H9 (cell line): Measurements from ENCODE around the gene RMRP. TPM values are rescaled to one million over a fixed set of nuclear protein-coding genes. Genes with fewer than 3 reads are reported as not detected.

Source experiments
- DNase-seq: peaks from one replicate; pipeline ENCODE4 v3.0.0-alpha.2; 2017
- H2AFZ ChIP-seq: one replicate; pipeline ENCODE4 v1.6.1; 2013; ENCODE audit warnings: mild to moderate bottlenecking, low read length, control low read depth, moderate library complexity
- H2AK5ac ChIP-seq: 2 replicates; pipeline ENCODE4 v1.6.1; 2013; ENCODE audit warnings: low read length, control low read depth, mixed read lengths; ENCODE audit not compliant: insufficient read length
- H2BK120ac ChIP-seq: one replicate; pipeline ENCODE4 v1.6.1; 2013; ENCODE audit warnings: low read depth, mild to moderate bottlenecking, low read length, control low read depth, inconsistent platforms; ENCODE audit not compliant: poor library complexity, severe bottlenecking
- H2BK12ac ChIP-seq: 2 replicates; pipeline ENCODE4 v1.6.1; 2013; ENCODE audit warnings: low read length, control low read depth, mixed read lengths, low read depth; ENCODE audit not compliant: insufficient read length
- H2BK15ac ChIP-seq: 2 replicates; pipeline ENCODE4 v1.6.1; 2013; ENCODE audit warnings: low read depth, low read length, control low read depth
- H2BK20ac ChIP-seq: one replicate; pipeline ENCODE4 v1.6.1; 2013; ENCODE audit warnings: low read depth, mild to moderate bottlenecking, low read length, control low read depth, inconsistent platforms; ENCODE audit not compliant: poor library complexity, severe bottlenecking
- H2BK5ac ChIP-seq: 2 replicates; pipeline ENCODE4 v1.6.1; 2013; ENCODE audit warnings: low read length, control low read depth, mixed read lengths; ENCODE audit not compliant: insufficient read length
- H3K14ac ChIP-seq: 2 replicates; pipeline ENCODE4 v1.6.1; 2013; ENCODE audit warnings: low read length, control low read depth; ENCODE audit not compliant: insufficient read depth
- H3K18ac ChIP-seq: 2 replicates; pipeline ENCODE4 v1.6.1; 2013; ENCODE audit warnings: low read depth, mild to moderate bottlenecking, mixed read lengths, low read length, control low read depth; ENCODE audit not compliant: insufficient read length
- H3K23ac ChIP-seq: 2 replicates; pipeline ENCODE4 v1.6.1; 2013; ENCODE audit warnings: low read length, control low read depth, mixed read lengths, low read depth; ENCODE audit not compliant: insufficient read length
- H3K23me2 ChIP-seq: 2 replicates; pipeline ENCODE4 v1.6.1; 2013; ENCODE audit warnings: low read depth, mild to moderate bottlenecking, mixed read lengths, low read length, control low read depth; ENCODE audit not compliant: insufficient read length, poor library complexity, severe bottlenecking
- H3K27ac ChIP-seq: 2 replicates; pipeline ENCODE4 v1.5.1; 2013; ENCODE audit warnings: low read length, control low read depth, mixed read lengths, low read depth; ENCODE audit not compliant: insufficient read length
- H3K27me3 ChIP-seq: 2 replicates; pipeline ENCODE4 v1.6.1; 2013; ENCODE audit warnings: low read length, control low read depth, inconsistent platforms; ENCODE audit not compliant: insufficient read depth
- H3K4ac ChIP-seq: 2 replicates; pipeline ENCODE4 v1.6.1; 2013; ENCODE audit warnings: low read depth, mild to moderate bottlenecking, control low read depth, inconsistent platforms, low read length, moderate library complexity
- H3K4me1 ChIP-seq: 2 replicates; pipeline ENCODE4 v1.6.1; 2013; ENCODE audit warnings: low read length, control low read depth, inconsistent platforms; ENCODE audit not compliant: insufficient read depth
- H3K4me2 ChIP-seq: 2 replicates; pipeline ENCODE4 v1.6.1; 2013; ENCODE audit warnings: low read length, control low read depth, mixed read lengths; ENCODE audit not compliant: insufficient read length, insufficient read depth
- H3K56ac ChIP-seq: 2 replicates; pipeline ENCODE4 v1.6.1; 2013; ENCODE audit warnings: low read depth, mild to moderate bottlenecking, mixed read lengths, low read length, control low read depth; ENCODE audit not compliant: insufficient read length
- H3K79me1 ChIP-seq: 2 replicates; pipeline ENCODE4 v1.6.1; 2013; ENCODE audit warnings: low read depth, mild to moderate bottlenecking, moderate library complexity, low read length, control low read depth, inconsistent platforms; ENCODE audit not compliant: insufficient read depth, poor library complexity, severe bottlenecking
- H3K79me2 ChIP-seq: 2 replicates; pipeline ENCODE4 v1.6.1; 2013; ENCODE audit warnings: low read length, control low read depth, inconsistent platforms; ENCODE audit not compliant: insufficient read depth
- H3K9ac ChIP-seq: 2 replicates; pipeline ENCODE4 v1.6.1; 2013; ENCODE audit warnings: low read length, control low read depth, mixed read lengths; ENCODE audit not compliant: insufficient read length; ENCODE audit errors: extremely low read depth
- H3K9me3 ChIP-seq: one replicate; pipeline ENCODE4 v1.6.1; 2013; ENCODE audit warnings: low read depth, low read length, inconsistent platforms; ENCODE audit not compliant: control insufficient read depth
- H3T11ph ChIP-seq: one replicate; pipeline ENCODE4 v1.6.1; 2013; ENCODE audit warnings: mild to moderate bottlenecking, low read length, control low read depth, inconsistent platforms
- H4K20me1 ChIP-seq: one replicate; pipeline ENCODE4 v1.6.1; 2013; ENCODE audit not compliant: control insufficient read depth, insufficient read length, insufficient read depth
- H4K5ac ChIP-seq: 2 replicates; pipeline ENCODE4 v1.6.1; 2013; ENCODE audit warnings: low read depth, mild to moderate bottlenecking, mixed read lengths, low read length, control low read depth; ENCODE audit not compliant: insufficient read length
- H4K8ac ChIP-seq: replicated peaks from 2 replicates; pipeline ENCODE4 v1.6.1; 2013; ENCODE audit warnings: low read length, control low read depth, mixed read lengths, low read depth; ENCODE audit not compliant: insufficient read length
- H4K91ac ChIP-seq: 2 replicates; pipeline ENCODE4 v1.6.1; 2013; ENCODE audit warnings: low read depth, mild to moderate bottlenecking, moderate library complexity, mixed read lengths, low read length, control low read depth; ENCODE audit not compliant: insufficient read length
- H3K27ac Mint-ChIP-seq, 3 experiments: 2 replicates in 2 of 3; 3 replicates in 1 of 3; pipeline ENCODE4 v1.8.0; 2020 to 2021; ENCODE audit warnings: mixed read lengths in 3 of 3, mild to moderate bottlenecking in 1 of 3, moderate library complexity in 1 of 3
- H3K27me3 Mint-ChIP-seq: 2 replicates; pipeline ENCODE4 v1.8.0; 2021; ENCODE audit warnings: low read depth, mild to moderate bottlenecking, moderate library complexity, mixed read lengths
- H3K36me3 Mint-ChIP-seq, 3 experiments: 2 replicates in 2 of 3; 3 replicates in 1 of 3; pipeline ENCODE4 v1.8.0; 2020 to 2021; ENCODE audit warnings: low read depth in 3 of 3, mixed read lengths in 3 of 3; ENCODE audit not compliant: insufficient read depth in 1 of 3
- H3K4me1 Mint-ChIP-seq, 2 experiments: 2 replicates each; pipeline ENCODE4 v1.8.0; 2020; ENCODE audit warnings: mixed read lengths in 2 of 2
- H3K4me3 Mint-ChIP-seq, 2 experiments: 2 replicates in 1 of 2; 3 replicates in 1 of 2; pipeline ENCODE4 v1.8.0; 2020 to 2021; ENCODE audit warnings: mild to moderate bottlenecking in 2 of 2, mixed read lengths in 2 of 2, moderate library complexity in 1 of 2
- H3K9me3 Mint-ChIP-seq, 2 experiments: 2 replicates in 1 of 2; 3 replicates in 1 of 2; pipeline ENCODE4 v1.8.0; 2020; ENCODE audit warnings: mild to moderate bottlenecking in 2 of 2, mixed read lengths in 2 of 2, moderate library complexity in 1 of 2
- WGBS: extraction: QIAGEN DNeasy Blood & Tissue Kit; methylation state at CpG from one replicate; pipeline ENCODE4 v1.1.7; 2013; ENCODE audit warnings: missing lambda C conversion rate, low lambda C conversion rate, mixed read lengths; ENCODE audit not compliant: insufficient read length; ENCODE audit errors: extremely low coverage; 5-methylcytosine and 5-hydroxymethylcytosine counted together
- total RNA-seq: library from RNA; stranded (reverse); gene quantifications from 2 replicates; pipeline ENCODE4 v1.2.1, GENCODE V29; 2021
- TF ChIP-seq, protein P1 (sequence below): fragments of 200-600 bp; sonication (generic); conservative IDR thresholded peaks from 3 replicates; pipeline ENCODE4 v1.8.0; 2021; ENCODE audit warnings: antibody characterized with exemption, mild to moderate bottlenecking

Gene RMRP
- total RNA-seq, 1 experiment from 2014 or later, result 18,417 TPM

DNA sequence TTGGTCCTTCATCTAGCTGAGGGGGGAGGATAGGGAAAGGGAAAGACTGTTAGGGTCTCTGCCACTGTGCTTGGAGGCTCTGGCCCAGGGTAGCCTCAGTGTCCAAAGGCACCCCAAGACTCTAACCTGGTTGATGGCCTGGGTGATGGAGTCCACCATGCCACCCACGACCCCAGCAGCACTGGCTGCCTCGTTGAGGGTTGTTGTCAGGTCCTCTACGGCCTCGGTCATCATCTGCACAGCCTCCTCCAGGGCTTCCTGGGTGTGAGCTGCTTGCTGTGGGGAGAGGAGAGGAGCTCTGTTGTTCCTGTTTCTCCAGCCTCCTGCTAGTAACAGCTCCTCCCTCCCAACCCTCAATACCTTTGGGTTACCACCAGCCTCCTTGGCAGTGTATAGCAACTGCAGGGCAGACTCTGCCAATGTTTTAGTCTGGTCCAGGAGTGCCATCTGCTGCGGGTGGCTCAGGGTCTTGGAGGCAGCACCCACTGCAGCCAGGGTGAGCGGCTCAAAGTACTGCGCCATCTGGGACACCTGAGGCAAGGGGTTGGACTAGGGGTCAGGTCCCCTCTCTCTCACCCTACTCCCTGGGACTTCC is 48.1 kb upstream of the RMRP start:
- Histone ChIP-seq H2AK5ac (no peak overlapping the region), H3K27ac (no peak overlapping the region), H3K18ac (no peak overlapping the region), H3K4me1 (no peaks in the 10 kb centered on the region), H2BK12ac (no peak overlapping the region), H3K14ac (no peak overlapping the region), H3K9ac (no peak overlapping the region), H3K56ac (no peak overlapping the region), H3K23ac (no peak overlapping the region), H3T11ph (no peak overlapping the region), H3K4ac (no peak overlapping the region), H3K27me3 (no peaks in the 10 kb centered on the region), H4K20me1 (no peaks in the 10 kb centered on the region), H4K8ac (no peak overlapping the region), H4K91ac (no peak overlapping the region), H3K79me2 (no peaks in the 10 kb centered on the region), H3K9me3 (no peaks in the 10 kb centered on the region), H3K23me2 (no peaks in the 10 kb centered on the region), H2BK20ac (no peak overlapping the region), H4K5ac (no peak overlapping the region), H2AFZ (no peak overlapping the region), H2BK5ac (no peak overlapping the region), H2BK120ac (no peak overlapping the region), H2BK15ac (no peak overlapping the region), H3K4me2 (no peak overlapping the region), H3K79me1 (no peaks in the 10 kb centered on the region)
- Mint-ChIP-seq H3K36me3 (peaks cover 8 to 61% (median 52%) of the 10 kb centered on the region in 3 experiments), H3K27me3 (no peaks in the 10 kb centered on the region), H3K9me3 (no peaks in the 10 kb centered on the region), H3K27ac (peak overlapping the region in 1 of 3 experiments; percentile 74; a peak in 1 of 7 replicates), H3K4me1 (no peaks in the 10 kb centered on the region), H3K4me3 (no peak overlapping the region)
- TF ChIP-seq, protein P1, sequence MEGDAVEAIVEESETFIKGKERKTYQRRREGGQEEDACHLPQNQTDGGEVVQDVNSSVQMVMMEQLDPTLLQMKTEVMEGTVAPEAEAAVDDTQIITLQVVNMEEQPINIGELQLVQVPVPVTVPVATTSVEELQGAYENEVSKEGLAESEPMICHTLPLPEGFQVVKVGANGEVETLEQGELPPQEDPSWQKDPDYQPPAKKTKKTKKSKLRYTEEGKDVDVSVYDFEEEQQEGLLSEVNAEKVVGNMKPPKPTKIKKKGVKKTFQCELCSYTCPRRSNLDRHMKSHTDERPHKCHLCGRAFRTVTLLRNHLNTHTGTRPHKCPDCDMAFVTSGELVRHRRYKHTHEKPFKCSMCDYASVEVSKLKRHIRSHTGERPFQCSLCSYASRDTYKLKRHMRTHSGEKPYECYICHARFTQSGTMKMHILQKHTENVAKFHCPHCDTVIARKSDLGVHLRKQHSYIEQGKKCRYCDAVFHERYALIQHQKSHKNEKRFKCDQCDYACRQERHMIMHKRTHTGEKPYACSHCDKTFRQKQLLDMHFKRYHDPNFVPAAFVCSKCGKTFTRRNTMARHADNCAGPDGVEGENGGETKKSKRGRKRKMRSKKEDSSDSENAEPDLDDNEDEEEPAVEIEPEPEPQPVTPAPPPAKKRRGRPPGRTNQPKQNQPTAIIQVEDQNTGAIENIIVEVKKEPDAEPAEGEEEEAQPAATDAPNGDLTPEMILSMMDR, result no peak
- no peak for DNase-seq
- WGBS, result no CpG with 5 or more reads among the region's 7 CpGs
